HG02943 (cell line): ENCODE measurements around the gene ARIH2.

Source experiments
- ATAC-seq: cut with Tn5 transposase; IDR thresholded peaks from one replicate; pipeline ENCODE4 v1.9.1; 2021; ENCODE audit warnings: mild to moderate bottlenecking, low read depth, moderate library complexity; ENCODE audit not compliant: unreplicated experiment

ARIH2 gene

DNA sequence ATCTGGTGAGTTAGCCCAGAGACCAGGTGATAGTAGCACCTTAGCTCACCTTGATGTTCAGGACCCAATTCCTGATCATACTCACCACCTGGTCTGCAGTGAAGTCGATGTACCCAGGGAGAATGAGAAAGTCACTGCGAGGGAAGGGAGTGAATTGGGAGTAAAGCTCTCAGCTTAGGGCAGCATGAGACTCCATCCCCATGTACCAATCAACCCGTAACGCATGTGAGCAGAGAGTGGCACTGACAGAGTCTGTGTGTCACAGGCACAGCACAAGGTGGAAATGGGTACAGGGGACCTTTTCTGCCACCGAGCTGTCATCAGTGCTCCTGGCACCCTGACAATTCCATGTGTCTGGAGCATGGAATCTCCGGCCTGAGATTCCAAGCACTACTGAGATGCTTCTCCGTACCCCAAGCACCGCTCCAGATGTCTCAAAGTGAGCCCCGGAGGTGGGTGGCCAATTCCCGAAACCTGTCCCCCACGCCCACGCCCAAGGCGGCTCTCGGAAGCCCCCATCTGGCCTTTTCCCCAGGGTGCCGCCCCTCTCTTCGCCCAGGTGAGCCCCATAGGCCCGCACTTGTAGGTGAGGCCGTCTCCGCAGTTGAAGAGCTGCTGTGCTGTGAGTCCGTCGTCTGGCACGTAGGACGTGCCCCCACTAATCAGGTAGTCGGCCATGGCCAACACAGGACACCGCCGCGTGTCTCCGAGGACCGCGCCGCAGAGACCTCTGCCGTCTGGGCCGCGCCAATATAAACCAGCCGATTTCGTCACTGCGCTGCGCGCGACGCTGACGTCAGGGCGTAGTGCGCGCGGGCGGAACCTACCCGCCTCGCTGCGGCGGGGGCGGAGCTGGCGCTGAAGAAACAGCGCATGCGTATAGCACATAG lies 110.3 kb downstream of the ARIH2 start, which contains the start of gene IMPDH2:
TSS of gene IMPDH2 (minus strand) at position 726 of the 890 bp plus-strand sequence. CDS start at position 678, 48 bp downstream.
- peak; percentile 83 for ATAC-seq

GRCh38 chr3:49029563-49029884 lies 110.9 kb downstream of the ARIH2 start:
- ATAC-seq, result no peak

- ATAC-seq, result no peak
These were observed 111.7 kb downstream of the ARIH2 start for GRCh38 chr3:49030321-49030720.

GRCh38 chr3:49032646-49033304 lies 114.1 kb downstream of the ARIH2 start:
- no peak for ATAC-seq

GRCh38 chr3:49034650-49035049 lies 116.0 kb downstream of the ARIH2 start:
- no peak for ATAC-seq

- ATAC-seq, result no peak
These were observed 116.6 kb downstream of the ARIH2 start for GRCh38 chr3:49035281-49035680.
